ENCODE data around the gene CD151.

The CD151 gene

DNA sequence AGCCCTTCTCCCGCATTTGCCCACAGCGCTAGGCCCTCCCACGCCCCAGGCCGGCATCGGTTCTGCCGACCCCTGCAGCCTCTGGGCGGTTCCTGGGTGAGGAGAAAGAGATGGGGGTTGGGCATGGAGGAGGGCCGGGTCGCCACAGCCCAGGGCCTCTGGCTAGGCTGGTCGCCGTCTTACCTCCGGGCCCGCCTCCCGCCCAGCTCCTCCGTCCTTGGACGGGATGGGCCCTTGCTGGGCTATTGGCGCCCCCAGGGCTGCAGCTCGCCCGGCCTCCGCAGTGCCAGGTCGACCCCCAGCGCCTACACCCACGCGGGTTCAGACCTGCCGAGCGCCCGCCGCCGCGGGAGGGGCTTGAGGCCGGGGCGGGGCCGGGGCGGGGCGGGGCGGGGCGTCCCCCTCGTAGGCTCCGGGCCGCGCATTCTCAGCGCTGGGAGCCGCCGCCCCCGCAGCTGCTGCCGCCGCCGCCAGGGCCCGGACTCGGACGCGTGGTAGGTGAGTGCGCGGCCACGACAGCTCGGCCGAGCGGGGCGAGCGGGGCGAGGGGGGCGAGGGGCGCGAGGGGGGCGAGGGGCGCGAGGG is at the start of gene CD151:
Gene CD151 (plus strand): TSS at position 424 of the 585 bp plus-strand sequence. CDS start 3,118 bp downstream, outside the sequence.
- DNase-seq (ENCODE audit: low spot score), result peak; percentile 84

GRCh38 chr11:783581-784015 is 49.2 kb upstream of the CD151 start:
- peak; percentile 86 for DNase-seq (ENCODE audit: low spot score)

GRCh38 chr11:786235-787083 is 46.3 kb upstream of the CD151 start:
- DNase-seq (ENCODE audit: low spot score), result no peak

- DNase-seq (ENCODE audit: low spot score), result no peak
Observed at GRCh38 chr11:787084-787675, 45.6 kb upstream of the CD151 start.

DNA sequence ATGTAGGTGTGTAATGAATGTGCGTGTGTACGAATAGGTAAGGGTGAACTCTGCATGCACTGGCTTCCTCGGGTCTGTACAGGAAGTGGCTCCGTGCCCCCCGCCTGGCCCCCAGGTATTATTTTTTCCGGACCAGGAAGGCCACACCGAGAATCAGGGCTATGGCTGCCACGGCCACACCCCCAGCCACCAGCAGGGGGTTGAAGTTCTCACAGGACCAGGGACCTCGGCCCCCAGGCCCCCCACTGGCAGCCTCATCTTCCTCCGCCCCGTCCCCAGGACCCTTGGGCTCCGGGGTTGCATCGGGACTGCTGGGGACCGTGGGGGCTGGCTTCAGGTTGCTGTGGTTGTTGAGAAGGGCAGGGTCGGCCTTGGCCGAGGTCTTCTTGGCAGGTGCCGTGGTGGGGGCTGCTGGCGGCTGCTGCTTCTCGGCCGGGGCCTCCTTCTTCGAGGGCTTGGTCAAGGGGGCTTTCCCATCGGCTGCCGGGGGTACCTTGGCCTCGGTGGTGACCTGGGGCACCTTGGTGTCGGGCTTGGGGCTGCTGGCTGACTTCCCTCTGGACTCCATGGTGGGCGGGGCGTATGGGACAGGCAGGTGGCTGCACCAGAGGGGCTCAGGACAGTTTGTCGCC is 44.6 kb upstream of the CD151 start:
- no peak for DNase-seq (ENCODE audit: low spot score)

- no peak for DNase-seq (ENCODE audit: low spot score)
Observed at GRCh38 chr11:788953-789940, 43.5 kb upstream of the CD151 start.

GRCh38 chr11:789943-790342 is 42.8 kb upstream of the CD151 start, which contains the start of gene CEND1:
TSS of gene CEND1 (minus strand) at chr11:790090. CDS start at chr11:788576, 1,514 bp downstream.
- peak; percentile 85 for DNase-seq (ENCODE audit: low spot score)

DNA sequence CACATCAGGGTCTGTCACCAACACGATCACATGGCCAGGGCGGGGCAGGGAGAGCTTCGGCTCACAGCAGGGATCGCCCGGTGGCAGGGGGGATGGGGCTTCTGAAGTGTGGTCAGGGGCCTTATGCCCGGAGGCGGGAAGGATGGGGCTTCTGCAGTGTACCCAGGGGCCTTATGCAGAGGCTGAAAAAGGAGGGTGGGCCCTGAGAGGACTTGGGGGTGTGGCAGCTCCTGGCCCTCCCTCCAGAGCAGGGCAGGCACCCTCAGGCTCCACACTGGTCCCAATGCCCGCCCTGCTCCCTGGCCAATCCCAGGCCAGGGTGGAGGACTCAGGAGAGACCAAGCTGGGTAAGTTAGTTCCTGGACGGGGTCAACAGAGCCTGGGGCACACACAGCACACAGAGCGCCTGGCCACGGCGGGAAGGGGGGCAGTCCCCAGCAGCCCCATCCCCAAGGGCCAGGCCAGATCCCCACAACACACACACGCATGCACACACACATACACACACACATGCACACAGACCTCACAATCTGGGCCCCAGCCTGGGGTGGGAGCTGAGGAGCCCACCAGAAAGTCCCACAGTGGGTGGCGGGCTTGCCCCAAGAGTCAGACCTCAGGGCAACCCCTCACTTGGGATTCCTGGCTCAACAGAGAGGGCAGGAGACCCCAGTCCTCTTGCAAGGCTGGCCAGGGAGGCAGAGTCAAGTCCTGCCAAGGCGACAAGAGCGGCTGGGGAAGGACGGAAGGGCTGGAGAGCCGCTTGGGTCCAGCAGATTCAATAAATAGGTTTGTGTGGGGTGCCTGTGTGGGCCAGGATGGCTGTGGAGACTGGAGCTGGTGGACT is 41.8 kb upstream of the CD151 start:
- DNase-seq (ENCODE audit: low spot score), result peak; percentile 29

- no peak for DNase-seq (ENCODE audit: low spot score)
Observed at GRCh38 chr11:791658-792534, 40.9 kb upstream of the CD151 start.

DNA sequence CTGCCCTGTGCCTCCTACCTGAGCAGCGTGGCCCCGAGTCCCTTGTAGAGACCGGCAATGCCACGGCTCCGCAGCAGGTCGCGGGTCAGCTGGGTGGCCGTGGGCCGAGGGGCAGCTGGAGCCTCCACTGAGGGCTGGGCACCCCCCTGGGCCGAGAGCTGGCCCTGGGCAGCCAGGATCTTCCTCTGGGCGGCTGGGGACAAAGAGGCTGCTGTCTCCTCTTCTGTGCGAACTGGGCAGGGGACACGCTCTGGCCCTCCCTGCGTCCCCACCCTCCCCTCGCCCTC is 40.3 kb upstream of the CD151 start:
- no peak for DNase-seq (ENCODE audit: low spot score)

DNA sequence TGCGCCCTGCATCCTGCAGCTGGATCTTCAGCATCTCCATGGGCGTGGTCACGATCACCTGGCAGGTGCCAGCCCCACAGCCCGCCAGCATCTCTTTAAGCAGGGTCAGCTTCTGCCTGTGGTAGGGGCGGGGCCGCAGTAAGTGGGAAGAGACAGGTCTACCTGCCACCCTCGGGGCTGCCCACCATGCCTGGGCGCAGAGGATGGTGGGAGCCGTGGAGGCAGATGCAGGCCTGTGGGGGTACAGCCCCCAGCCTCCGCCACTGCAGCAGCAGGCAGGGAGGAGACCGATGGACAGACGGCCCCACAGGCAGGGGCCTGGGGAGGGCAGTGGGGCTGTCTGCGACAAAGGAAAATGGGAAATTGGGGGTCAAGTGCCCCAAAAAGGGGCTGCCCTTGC is 39.9 kb upstream of the CD151 start:
- DNase-seq (ENCODE audit: low spot score), result no peak

DNA sequence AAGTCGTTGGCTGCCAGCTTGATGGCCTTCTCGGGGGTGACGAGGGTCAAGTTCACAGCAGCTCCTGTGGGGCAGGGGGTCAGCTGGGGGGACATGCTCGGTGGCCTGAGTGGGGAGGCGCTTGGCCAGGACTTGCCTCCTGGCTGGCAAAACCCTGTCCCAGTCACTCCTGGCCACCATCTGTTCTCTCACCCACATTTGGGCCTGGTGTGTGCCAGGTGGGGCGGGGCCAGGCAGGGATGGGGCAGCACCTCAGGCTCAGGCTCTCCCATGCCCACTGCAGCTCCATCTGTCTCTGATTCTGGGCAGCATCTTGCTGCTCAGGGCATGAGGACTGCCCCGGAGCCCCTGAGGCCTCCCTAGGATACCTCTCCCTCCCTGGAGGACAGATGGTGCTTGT is 39.2 kb upstream of the CD151 start:
- DNase-seq (ENCODE audit: low spot score), result no peak

- no peak for DNase-seq (ENCODE audit: low spot score)
Observed at GRCh38 chr11:794013-794765, 38.6 kb upstream of the CD151 start.

DNA sequence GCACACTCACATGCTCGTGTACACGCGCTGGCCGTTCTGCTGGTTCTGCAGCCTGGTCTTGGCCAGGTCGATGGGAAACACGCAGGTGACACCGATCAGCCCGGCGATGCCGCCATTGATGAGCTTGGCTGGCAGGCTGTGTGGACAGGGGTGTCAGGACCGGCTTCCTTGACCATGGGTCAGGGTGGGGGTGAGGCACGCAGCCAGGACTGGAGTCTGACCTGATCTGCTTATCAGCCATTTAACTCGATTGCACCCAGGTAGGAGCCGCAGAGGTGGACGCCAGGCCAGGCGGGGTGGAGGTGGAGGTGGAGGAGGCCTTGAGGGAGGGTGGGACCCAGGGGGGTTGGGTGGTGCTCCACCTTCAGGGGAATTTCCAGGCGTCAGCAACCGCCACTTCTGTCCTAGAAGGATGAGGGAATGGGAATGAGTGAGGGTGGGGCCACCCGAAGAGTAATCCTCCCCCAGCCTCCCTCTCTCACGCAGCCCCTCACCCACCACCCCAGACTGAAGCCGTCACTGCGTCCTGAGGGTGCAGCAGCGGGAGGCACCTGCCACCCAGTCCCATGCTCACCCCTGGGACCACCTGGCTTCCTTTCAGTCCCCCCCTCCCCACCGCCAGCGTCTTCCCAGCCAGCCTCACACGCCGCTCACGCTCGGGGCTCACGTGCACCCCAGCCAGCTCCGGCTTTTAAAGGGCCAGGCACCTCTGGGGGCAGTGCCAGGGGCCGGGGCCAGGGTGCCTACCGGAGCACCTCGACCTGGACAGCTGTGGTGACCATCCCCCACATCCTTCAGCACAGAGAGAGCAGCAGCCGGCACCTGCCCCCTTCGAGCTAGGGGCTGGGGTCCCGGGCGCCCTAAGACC is 37.8 kb upstream of the CD151 start:
- DNase-seq (ENCODE audit: low spot score), result peak; percentile 53

GRCh38 chr11:795634-796564 is 36.9 kb upstream of the CD151 start:
- DNase-seq (ENCODE audit: low spot score), result peak; percentile 92

- no peak for DNase-seq (ENCODE audit: low spot score)
Observed at GRCh38 chr11:796565-797295, 36.0 kb upstream of the CD151 start.

Data from AG20443 (cell line).